C1 segment of cervical spinal cord (tissue), 14 donors: ENCODE results near the gene SLC37A2.
"Not testable (repeated sequence)": the region's sequence is repeated elsewhere in the genome, so short reads cannot be mapped to it uniquely, and the experiment has no call there.

Experiments
- DNase-seq, 14 donors: peaks; one replicate each; lab custom pipeline; 2025; lab: John Stamatoyannopoulos, UW

The SLC37A2 gene

DNA sequence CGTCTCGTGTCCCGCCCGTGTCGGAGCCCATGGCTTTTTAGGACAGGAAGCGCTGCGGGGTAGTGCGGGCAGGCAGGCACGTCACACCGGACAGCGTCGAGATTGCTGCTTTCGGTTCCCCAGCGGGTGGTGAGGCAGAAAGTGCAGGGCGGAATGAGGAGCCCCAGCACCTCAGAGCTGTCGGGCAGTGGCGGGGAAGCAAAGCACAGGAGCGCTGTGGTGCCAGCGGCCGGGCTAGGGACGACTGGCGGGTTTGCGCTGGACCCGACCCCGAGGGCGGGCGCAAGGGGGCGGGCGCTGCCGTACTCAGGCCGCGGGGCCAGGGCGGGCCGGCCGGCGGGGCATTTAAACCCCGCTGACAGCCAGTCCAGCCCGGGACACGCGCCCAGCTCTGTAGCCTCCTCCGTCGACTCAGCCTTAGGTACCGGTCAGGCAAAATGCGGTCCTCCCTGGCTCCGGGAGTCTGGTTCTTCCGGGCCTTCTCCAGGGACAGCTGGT, at the start of gene SLC37A2:
Gene SLC37A2 (plus strand): TSS at position 375 of the 498 bp plus-strand sequence. CDS start 63 bp downstream, at position 438.
- peak in 9 of 14 donors; percentile 23 to 73 (median 44) for DNase-seq

DNA sequence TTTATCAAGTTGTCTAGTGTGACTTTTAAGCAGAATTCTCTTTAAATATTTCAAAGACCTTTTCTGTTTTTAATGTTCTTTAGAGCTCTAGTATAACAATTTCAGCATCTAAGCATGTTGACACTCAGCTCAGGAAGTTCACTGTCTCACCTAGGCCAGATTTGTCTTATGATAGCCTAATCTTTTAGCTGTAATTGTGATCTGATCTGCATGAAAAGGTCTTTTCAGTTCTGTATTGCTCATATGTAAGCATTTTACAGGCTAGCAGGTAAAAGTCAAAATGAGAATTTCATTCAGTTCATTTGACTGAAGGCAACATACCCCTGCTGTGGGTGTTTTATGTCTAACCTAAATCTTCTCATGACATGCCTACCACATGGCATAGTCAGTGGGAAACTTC, 46.7 kb upstream of the SLC37A2 start:
- no peak for DNase-seq

DNA sequence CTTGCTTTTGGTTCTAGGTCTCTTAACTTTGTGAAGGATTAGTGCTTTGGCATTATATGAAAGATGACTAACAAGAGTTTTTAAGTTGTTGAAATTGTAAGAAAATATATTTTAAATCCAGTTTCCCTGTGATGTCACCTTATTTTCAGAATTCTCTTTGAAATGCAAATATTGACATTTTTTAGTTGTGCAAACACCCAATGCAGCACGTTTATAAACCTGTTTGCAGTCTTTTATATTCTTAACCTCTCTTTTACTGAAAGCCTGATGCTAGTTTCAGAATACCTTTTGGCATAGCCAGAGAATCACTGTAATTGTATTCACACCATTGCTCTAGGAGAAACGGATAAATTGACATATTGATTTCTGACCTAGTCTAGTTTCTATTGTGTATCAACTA, 42.8 kb upstream of the SLC37A2 start:
- no peak for DNase-seq

DNA sequence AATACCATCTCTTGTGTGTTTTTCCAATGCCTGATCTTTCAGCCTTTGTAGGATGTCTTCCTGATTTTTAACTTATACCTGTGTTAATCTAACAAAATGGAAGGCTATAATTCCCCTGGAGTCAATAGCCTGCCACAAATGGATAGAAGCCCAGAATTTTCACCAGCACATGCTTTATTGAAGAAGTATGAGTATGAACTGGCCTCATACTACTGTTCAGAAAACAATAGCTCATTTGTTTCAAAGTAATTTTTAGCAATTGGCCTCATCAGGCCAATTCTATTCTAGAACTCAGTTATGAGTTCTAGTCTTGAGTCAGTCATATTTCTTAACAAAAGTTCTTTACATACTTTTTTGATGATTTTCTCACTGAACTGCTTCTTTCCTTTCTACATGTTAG, 40.6 kb upstream of the SLC37A2 start:
- DNase-seq: no peak

DNA sequence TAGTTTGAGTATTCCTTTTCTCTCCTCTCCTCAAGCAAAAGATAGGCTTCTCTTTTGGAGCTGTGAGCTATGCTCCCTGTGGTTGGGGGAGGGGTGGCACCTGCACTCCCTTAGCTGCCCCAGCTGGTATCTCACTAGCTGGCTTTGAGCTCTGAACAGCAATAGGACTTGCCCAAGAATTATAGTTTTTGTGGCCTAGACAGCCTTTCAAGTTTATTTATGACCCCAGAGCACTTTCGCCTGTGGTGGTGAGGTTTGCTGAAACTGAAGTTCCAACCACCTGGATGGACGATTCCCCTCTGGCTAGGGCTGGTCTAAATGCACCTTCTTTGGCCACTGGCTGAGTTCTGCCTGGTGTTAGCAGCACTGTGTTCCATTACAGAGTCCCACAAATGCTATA, 37.1 kb upstream of the SLC37A2 start:
- DNase-seq: no peak

GRCh38 chr11:125029431-125029830, 33.7 kb upstream of the SLC37A2 start:
- not testable (repeated sequence) for DNase-seq

GRCh38 chr11:125036933-125037332, 26.2 kb upstream of the SLC37A2 start:
- no peak for DNase-seq

GRCh38 chr11:125049164-125049792, 13.8 kb upstream of the SLC37A2 start:
- no peak for DNase-seq

GRCh38 chr11:125052047-125052446, 11.1 kb upstream of the SLC37A2 start:
- no peak for DNase-seq

DNA sequence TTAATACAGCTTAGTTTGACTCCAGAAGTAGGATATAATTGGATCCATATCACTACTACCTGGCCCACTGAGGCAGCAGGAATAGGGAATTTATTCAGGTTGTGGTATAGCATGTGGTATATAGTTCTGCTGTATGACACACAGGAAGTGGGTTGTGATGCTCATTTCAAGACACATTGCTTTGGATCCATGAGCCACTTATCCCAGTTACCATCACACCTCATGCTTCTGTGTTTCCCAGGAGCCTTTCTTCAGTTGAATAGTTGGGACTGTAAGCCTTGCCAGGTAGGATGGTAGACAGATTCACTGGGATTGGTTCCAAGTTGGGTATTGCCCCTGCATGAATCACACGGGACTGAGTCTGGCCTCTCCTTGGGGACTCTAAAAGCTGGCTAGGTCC, 9.9 kb upstream of the SLC37A2 start:
- no peak for DNase-seq

- DNase-seq: no peak
Observed at GRCh38 chr11:125055107-125055715, 7.9 kb upstream of the SLC37A2 start.

DNA sequence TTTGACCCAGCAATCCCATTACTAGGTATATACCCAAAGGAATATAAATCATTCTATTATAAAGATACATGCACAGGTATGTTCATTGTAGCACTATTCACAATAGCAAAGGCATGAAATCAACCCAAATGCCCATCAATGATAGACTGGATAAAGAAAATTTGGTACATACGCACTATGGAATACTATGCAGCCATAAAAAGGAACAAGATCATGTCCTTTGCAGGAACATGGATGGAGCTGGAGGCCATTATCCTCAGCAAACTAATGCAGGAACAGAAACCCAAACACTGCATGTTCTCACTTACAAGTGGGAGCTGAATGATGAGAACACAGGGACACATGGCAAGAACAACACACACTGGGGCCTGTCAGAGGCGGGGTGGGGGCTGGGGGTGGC, 7.0 kb upstream of the SLC37A2 start:
- not testable (repeated sequence) for DNase-seq

- no peak for DNase-seq
Observed at GRCh38 chr11:125056931-125057692, 6.0 kb upstream of the SLC37A2 start.

GRCh38 chr11:125057693-125058016, 5.5 kb upstream of the SLC37A2 start:
- no peak for DNase-seq

GRCh38 chr11:125061281-125061680, 1.8 kb upstream of the SLC37A2 start:
- no peak for DNase-seq

- no peak for DNase-seq
Observed at GRCh38 chr11:125062218-125062930, 731 bp upstream of the SLC37A2 start.

GRCh38 chr11:125063429-125064043, 431 bp downstream of the SLC37A2 start:
- no peak for DNase-seq

- DNase-seq: no peak
Observed at GRCh38 chr11:125064070-125064469, 965 bp downstream of the SLC37A2 start.

DNA sequence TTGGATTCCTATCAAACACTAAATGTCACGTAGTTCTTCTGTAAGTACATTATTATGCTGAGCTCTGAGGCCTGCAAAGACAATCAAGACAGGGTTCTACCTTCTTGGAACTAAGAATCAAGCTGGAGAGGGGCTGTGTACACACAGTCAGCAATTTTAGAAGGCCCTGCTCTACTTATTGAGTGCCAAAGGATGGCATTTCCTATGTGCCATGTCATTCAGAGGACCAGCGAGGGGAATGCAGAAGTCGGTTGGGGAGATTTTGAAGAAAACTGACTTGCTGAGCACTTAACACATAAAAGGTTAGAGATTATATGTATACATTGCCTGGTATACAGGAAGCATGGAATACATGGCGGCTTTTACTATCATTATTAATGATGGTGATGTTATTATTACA, 5.3 kb downstream of the SLC37A2 start:
- no peak for DNase-seq

DNA sequence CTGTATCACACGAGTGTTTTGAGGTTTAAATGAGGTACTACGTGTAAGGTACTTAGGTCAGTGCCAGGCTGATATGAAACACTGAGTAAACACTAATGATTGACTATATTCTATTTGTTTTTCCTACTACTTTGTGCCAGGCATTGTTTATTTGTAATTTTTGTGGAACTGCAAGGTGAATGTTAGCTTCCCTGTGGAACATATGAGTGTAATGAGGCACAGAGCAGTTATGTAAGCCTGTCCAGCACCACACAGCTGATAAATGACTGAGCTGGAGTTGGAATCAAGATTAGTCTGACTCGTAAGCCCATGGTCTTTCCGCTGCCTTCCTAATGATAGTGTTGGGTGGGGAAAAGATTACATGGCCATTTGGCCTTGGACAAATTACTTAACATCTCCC, 5.9 kb downstream of the SLC37A2 start:
- DNase-seq: no peak

- no peak for DNase-seq
Observed at GRCh38 chr11:125069796-125070195, 6.7 kb downstream of the SLC37A2 start.
